Measurements from ENCODE around the gene IL1R1. TPM values are rescaled to one million over a fixed set of nuclear protein-coding genes. Genes with fewer than 3 reads are reported as not detected.

Gene IL1R1
- total RNA-seq, 1 experiment from 2014 or later, result 0.39 TPM

DNA sequence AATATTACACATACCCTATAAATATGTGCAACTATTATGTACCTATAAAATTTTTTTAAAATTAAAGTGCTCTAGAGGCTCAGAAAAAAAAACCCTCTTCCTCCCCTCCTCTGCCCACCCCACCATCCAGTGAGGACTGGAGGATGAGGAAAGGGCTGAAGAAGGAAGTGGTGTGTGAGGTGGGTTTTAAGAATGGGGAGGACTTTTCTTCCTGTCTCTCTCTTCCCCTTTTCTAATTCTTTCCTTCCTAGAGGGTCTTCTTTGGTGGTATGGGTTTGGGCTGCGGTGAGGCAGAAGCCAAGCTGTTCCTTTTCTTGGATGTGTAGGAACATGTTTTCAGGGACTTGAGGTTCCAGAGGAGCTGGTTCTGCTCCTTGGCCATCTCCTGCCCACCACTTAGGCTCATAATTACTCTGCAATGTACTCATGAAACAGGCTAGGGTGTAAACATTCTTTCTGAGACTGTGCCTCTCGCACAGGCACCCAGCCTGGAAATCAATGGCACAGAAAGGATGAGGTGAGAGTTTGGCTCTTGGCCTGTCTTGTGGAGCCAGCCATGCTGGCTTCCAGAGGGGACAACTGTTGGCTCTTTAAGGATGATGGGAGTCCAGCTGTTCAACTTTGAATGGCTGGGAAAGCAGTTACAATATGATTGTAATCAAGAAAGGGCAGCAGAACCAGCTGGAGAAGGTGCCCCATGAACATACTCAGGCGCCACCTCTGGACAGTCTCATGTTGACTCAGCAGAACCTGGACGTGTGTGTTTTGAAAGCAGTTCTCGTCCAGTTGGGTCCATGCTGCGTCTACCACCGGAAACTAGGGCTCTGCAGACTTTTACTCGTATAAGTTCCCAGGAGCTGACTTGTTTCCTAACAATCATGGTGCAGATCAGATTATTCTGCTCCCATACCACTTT, 82.5 kb downstream of the IL1R1 start:
- no peak overlapping the region for H3K23ac ChIP-seq (ENCODE audit: insufficient read length, low read depth, low read length)
- H2BK12ac ChIP-seq (ENCODE audit: insufficient read length, low read depth, low read length), result no peak overlapping the region
- Mint-ChIP-seq H3K36me3 (ENCODE audit: insufficient read depth in 1 of 3, low read depth in 3 of 3) (no peaks in the 10 kb centered on the region), H3K27ac (no peak overlapping the region), H3K9me3 (no peaks in the 10 kb centered on the region), H3K27me3 (ENCODE audit: low read depth) (peaks cover 5% of the 10 kb centered on the region), H3K4me1 (peaks cover 10 to 12% of the 10 kb centered on the region in 2 experiments), H3K4me3 (no peak overlapping the region)
- H3K27me3 ChIP-seq (ENCODE audit: insufficient read depth, low read length), result no peaks in the 10 kb centered on the region
- H2BK15ac ChIP-seq (ENCODE audit: low read depth, low read length), result no peak overlapping the region
- no peak overlapping the region for H2BK5ac ChIP-seq (ENCODE audit: insufficient read length, low read length)
- H3K23me2 ChIP-seq (ENCODE audit: insufficient read length, low read depth, low read length, poor library complexity, severe bottlenecking), result no peaks in the 10 kb centered on the region
- H4K8ac ChIP-seq (replicated peaks; ENCODE audit: insufficient read length, low read depth, low read length), result no peak overlapping the region
- H3K9ac ChIP-seq (ENCODE audit: extremely low read depth, insufficient read length, low read length), result no peak overlapping the region
- H3K56ac ChIP-seq (ENCODE audit: insufficient read length, low read depth, low read length), result no peak overlapping the region
- H3K18ac ChIP-seq (ENCODE audit: insufficient read length, low read depth, low read length), result no peak overlapping the region
- H3K4me2 ChIP-seq (ENCODE audit: insufficient read depth, insufficient read length, low read length), result no peak overlapping the region
- no peak overlapping the region for H2BK20ac ChIP-seq (ENCODE audit: low read depth, low read length, poor library complexity, severe bottlenecking)
- no peak overlapping the region for H3T11ph ChIP-seq (ENCODE audit: low read length)
- DNase-seq, result no peak
- no peak overlapping the region for H3K4ac ChIP-seq (ENCODE audit: low read depth, low read length)
- TF ChIP-seq, protein P1, sequence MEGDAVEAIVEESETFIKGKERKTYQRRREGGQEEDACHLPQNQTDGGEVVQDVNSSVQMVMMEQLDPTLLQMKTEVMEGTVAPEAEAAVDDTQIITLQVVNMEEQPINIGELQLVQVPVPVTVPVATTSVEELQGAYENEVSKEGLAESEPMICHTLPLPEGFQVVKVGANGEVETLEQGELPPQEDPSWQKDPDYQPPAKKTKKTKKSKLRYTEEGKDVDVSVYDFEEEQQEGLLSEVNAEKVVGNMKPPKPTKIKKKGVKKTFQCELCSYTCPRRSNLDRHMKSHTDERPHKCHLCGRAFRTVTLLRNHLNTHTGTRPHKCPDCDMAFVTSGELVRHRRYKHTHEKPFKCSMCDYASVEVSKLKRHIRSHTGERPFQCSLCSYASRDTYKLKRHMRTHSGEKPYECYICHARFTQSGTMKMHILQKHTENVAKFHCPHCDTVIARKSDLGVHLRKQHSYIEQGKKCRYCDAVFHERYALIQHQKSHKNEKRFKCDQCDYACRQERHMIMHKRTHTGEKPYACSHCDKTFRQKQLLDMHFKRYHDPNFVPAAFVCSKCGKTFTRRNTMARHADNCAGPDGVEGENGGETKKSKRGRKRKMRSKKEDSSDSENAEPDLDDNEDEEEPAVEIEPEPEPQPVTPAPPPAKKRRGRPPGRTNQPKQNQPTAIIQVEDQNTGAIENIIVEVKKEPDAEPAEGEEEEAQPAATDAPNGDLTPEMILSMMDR (conservative IDR thresholded peaks at IDR 0.05), result no peak
- no peak overlapping the region for H4K91ac ChIP-seq (ENCODE audit: insufficient read length, low read depth, low read length)
- no peak overlapping the region for H4K5ac ChIP-seq (ENCODE audit: insufficient read length, low read depth, low read length)
- H3K27ac ChIP-seq (ENCODE audit: insufficient read length, low read depth, low read length), result no peak overlapping the region
- H3K9me3 ChIP-seq (ENCODE audit: control insufficient read depth, low read depth, low read length), result no peaks in the 10 kb centered on the region
- no peak overlapping the region for H2BK120ac ChIP-seq (ENCODE audit: low read depth, low read length, poor library complexity, severe bottlenecking)
- no peaks in the 10 kb centered on the region for H4K20me1 ChIP-seq (ENCODE audit: control insufficient read depth, insufficient read depth, insufficient read length)
- no peaks in the 10 kb centered on the region for H3K79me2 ChIP-seq (ENCODE audit: insufficient read depth, low read length)
- H3K14ac ChIP-seq (ENCODE audit: insufficient read depth, low read length), result no peak overlapping the region
- no peak overlapping the region for H2AK5ac ChIP-seq (ENCODE audit: insufficient read length, low read length)
- no CpG with 5 or more reads among the region's 8 CpGs for WGBS (ENCODE audit: extremely low coverage, insufficient read length, low lambda C conversion rate)
- H3K4me1 ChIP-seq (ENCODE audit: insufficient read depth, low read length), result 0 out of 2 replicates have a peak, but pooled peaks cover 2% of the 10 kb centered on the region
- no peak overlapping the region for H2AFZ ChIP-seq (ENCODE audit: low read length)
- no peaks in the 10 kb centered on the region for H3K79me1 ChIP-seq (ENCODE audit: insufficient read depth, low read depth, low read length, poor library complexity, severe bottlenecking)
